ENCODE measurements around the gene CASP10. TPM values are rescaled to one million over a fixed set of nuclear protein-coding genes. Genes with fewer than 3 reads are reported as not detected.
"Not testable (repeated sequence)": the region's sequence is repeated elsewhere in the genome, so short reads cannot be mapped to it uniquely, and the experiment has no call there.

The CASP10 gene
- polyA plus RNA-seq, 1 experiment: 0.83 TPM

DNA sequence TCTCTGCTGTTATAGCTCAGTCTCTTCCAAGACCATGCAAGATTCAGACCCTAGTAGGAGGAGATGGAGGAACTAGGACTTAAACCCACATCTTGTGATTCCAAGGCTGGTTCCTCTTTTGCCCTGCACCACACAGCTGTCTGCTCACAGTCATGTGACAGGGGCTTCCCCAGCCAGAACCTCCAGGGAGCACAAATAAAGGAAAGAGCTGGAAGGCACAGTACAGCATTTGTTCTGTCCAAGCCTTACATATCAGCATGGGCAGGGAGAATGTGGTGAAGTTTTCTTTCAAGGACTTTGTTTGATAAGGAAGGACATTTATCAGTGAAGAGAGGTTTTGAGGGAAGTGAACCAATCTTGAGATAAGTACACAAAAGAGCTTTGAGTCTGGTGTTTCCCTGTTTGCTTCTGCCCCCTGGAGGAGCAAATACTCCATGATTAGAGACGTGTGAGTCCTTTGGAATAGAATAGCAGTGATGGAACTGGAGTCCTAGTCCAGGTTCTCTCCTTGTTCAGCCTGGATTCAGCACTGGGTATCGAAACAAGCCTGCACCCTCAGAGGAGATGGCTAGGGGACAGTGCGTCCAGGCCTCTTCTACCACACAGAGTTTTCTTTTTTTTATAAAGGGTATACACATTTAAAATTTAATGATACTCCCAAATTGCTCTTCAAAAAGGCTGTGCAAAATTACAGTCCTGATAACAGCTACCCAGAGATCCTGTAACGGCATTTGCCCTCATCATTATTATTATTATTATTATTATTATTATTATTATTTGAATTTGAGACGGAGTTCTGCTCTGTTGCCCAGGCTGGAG lies 24.6 kb upstream of the CASP10 start:
- POLR2A ChIA-PET: no interaction called here
- TF ChIP-seq, protein P1, sequence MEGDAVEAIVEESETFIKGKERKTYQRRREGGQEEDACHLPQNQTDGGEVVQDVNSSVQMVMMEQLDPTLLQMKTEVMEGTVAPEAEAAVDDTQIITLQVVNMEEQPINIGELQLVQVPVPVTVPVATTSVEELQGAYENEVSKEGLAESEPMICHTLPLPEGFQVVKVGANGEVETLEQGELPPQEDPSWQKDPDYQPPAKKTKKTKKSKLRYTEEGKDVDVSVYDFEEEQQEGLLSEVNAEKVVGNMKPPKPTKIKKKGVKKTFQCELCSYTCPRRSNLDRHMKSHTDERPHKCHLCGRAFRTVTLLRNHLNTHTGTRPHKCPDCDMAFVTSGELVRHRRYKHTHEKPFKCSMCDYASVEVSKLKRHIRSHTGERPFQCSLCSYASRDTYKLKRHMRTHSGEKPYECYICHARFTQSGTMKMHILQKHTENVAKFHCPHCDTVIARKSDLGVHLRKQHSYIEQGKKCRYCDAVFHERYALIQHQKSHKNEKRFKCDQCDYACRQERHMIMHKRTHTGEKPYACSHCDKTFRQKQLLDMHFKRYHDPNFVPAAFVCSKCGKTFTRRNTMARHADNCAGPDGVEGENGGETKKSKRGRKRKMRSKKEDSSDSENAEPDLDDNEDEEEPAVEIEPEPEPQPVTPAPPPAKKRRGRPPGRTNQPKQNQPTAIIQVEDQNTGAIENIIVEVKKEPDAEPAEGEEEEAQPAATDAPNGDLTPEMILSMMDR (IDR thresholded peaks at IDR 0.05; ENCODE audit: insufficient read depth, low read depth, low read length): peak; percentile 71
- CTCF ChIA-PET: interaction anchor here (0.6 to 3.5 kb wide), 31 partner anchors 9 to 445 kb away, joined by 3 to 31 read pairs (median 4); partner anchors contain the start of genes CASP10, CFLAR, NIF3L1 and PPIL3
- peak; percentile 31 for DNase-seq (ENCODE audit: low read depth)
- no peaks in the 10 kb centered on the region for H3K27me3 ChIP-seq (ENCODE audit: control insufficient read depth, insufficient read depth, low read length)
- H3K4me3 ChIP-seq (ENCODE audit: low read depth, low read length): no peak overlapping the region
- peaks cover 16% of the 10 kb centered on the region for H3K36me3 ChIP-seq (ENCODE audit: control insufficient read depth, insufficient read depth, low read length)

DNA sequence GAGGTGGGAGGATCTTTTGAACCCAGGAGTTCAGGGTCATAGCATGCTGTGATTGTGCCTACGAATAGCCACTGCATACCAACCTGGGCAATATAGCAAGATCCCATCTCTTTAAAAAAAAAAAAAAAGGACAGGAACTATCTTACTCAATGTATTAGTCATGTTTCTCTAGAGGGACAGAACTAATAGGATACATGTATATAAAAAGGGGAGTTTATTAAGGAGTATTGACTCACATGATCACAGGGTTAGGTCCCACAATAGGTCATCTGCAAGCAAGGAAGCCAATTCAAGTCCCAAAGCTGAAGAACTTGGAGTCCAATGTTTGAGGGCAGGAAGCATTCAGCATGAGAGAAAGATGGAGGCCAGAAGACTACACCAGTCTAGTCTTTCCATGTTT lies 18.8 kb upstream of the CASP10 start:
- no peaks in the 10 kb centered on the region for H3K27me3 ChIP-seq (ENCODE audit: control insufficient read depth, insufficient read depth, low read length)
- H3K4me3 ChIP-seq (ENCODE audit: low read depth, low read length): no peak overlapping the region
- TF ChIP-seq, protein P1 (IDR thresholded peaks at IDR 0.05; ENCODE audit: insufficient read depth, low read depth, low read length): no peak
- no peak for DNase-seq (ENCODE audit: low read depth)
- CTCF ChIA-PET: interaction anchor here (0.6 kb wide), 1 partner anchor 8 kb away, joined by 6 read pairs; no protein-coding TSS in a partner anchor
- POLR2A ChIA-PET: no interaction called here
- peaks cover 20% of the 10 kb centered on the region for H3K36me3 ChIP-seq (ENCODE audit: control insufficient read depth, insufficient read depth, low read length)

DNA sequence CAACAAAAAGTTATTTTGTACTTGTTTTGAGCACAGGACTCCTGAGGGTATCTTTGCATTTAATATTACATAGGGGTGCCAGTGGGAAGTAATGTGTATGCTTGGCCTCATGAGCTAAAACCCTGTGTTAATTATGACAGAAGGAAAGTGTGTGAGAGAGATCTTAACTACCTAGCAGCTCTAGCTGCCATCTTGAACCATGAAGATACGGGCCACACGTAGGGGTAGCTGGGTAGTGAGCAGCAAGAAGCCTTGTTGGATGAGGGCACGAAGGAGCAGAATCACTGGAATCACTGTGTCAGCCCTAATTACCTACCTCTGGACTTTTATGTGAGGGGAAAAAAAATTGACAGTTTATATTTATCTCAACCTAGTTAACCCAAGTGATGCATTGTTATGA lies 15.4 kb upstream of the CASP10 start:
- CTCF ChIA-PET: interaction anchor here (1.6 to 2.4 kb wide), 3 partner anchors 9 to 266 kb away, joined by 4 to 8 read pairs (median 5); no protein-coding TSS in a partner anchor
- H3K4me3 ChIP-seq (ENCODE audit: low read depth, low read length): no peak overlapping the region
- peaks cover 13% of the 10 kb centered on the region for H3K36me3 ChIP-seq (ENCODE audit: control insufficient read depth, insufficient read depth, low read length)
- no peak for DNase-seq (ENCODE audit: low read depth)
- H3K27me3 ChIP-seq (ENCODE audit: control insufficient read depth, insufficient read depth, low read length): no peaks in the 10 kb centered on the region
- TF ChIP-seq, protein P1 (IDR thresholded peaks at IDR 0.05; ENCODE audit: insufficient read depth, low read depth, low read length): no peak
- POLR2A ChIA-PET: no interaction called here

DNA sequence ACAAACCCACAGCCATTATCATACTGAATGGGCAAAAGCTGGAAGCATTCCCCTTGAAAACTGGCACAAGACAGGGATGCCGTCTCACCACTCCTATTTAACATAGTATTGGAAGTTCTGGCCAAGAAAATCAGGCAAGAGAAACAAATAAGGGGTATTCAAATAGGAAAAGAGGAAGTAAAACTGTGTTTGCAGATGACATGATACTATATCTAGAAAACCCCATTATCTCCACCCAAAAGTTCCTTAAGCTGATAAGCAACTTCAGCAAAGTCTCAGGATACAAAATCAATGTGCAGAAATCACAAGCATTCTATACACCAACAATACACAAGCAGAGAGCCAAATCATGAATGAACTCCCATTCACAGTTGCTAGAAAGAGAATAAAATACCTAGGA lies 14.4 kb upstream of the CASP10 start:
- POLR2A ChIA-PET; H3K4me3 ChIP-seq (ENCODE audit: low read depth, low read length); DNase-seq (ENCODE audit: low read depth); H3K36me3 ChIP-seq (ENCODE audit: control insufficient read depth, insufficient read depth, low read length); H3K27me3 ChIP-seq (ENCODE audit: control insufficient read depth, insufficient read depth, low read length): not testable (repeated sequence)
- CTCF ChIA-PET: interaction anchor here (1.1 to 2.4 kb wide), 5 partner anchors 9 to 267 kb away, joined by 3 to 8 read pairs (median 5); no protein-coding TSS in a partner anchor

DNA sequence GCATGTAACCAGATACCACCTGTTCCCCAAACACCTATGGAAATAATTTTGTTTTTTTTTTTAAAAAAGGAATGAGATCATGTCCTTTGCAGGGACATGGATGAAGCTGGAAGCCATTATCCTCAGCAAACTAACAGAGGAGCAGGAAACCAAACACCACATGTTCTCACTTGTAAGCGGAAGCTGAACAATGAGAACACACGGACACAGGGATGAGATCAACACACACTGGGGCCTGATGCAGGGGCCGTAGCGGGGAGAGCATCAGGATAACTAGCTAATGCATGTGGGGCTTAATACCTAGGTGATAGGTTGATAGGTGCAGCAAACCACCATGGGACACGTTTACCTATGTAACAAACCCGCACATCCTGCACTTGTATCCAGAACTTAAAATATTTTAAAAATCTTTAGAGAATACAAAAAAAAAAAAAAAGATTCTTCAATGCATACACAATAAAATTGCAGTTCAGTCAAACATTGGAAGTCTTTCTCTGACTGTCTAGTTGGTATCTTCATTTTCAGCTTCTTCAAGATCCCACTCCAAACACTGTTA lies 11.6 kb upstream of the CASP10 start:
- no peaks in the 10 kb centered on the region for H3K36me3 ChIP-seq (ENCODE audit: control insufficient read depth, insufficient read depth, low read length)
- no peaks in the 10 kb centered on the region for H3K27me3 ChIP-seq (ENCODE audit: control insufficient read depth, insufficient read depth, low read length)
- TF ChIP-seq, protein P1 (IDR thresholded peaks at IDR 0.05; ENCODE audit: insufficient read depth, low read depth, low read length): no peak
- POLR2A ChIA-PET: interaction anchor here (0.6 kb wide), 1 partner anchor 56 kb away, joined by 8 read pairs; no protein-coding TSS in a partner anchor
- DNase-seq (ENCODE audit: low read depth): no peak
- H3K4me3 ChIP-seq (ENCODE audit: low read depth, low read length): no peak overlapping the region
- CTCF ChIA-PET: interaction anchor here (0.6 to 1.7 kb wide), 9 partner anchors 8 to 623 kb away, joined by 3 to 7 read pairs (median 5); no protein-coding TSS in a partner anchor

Measured in BJ (cell line).